ENCODE results near the gene PLIN3.

GRCh38 chr19:4913996-4914735 is 46.7 kb upstream of the PLIN3 start:
- TF ChIP-seq CTCF (conservative IDR thresholded peaks at IDR 0.05 in 1 of 2, IDR thresholded peaks at IDR 0.05 in 1 of 2; ENCODE audit: low read depth in 1 of 2, low read length in 2 of 2) (no peak), EZH2 (IDR thresholded peaks at IDR 0.05; ENCODE audit: low read length, missing control alignments) (no peak)
